Measurements from ENCODE around the gene NEURL1B. TPM values are rescaled to one million over a fixed set of nuclear protein-coding genes. Genes with fewer than 3 reads are reported as not detected.

The NEURL1B gene
- total and polyA plus RNA-seq, 12 donors: 9.8 to 99.9 (median 41.5) TPM

- H3K4me1 ChIP-seq (replicated peaks in 1 of 2): peaks cover 18 to 48% of the 10 kb centered on the region in 2 donors
- 65 to 79% (median 70%) methylated on average over 7 of the region's 7 CpGs for WGBS, 4 donors
- no peak for TF ChIP-seq POLR2A (IDR thresholded peaks at IDR 0.05)
- TF ChIP-seq CTCF (IDR thresholded peaks at IDR 0.05): no peak
- H3K9me3 ChIP-seq (replicated peaks in 1 of 3): no peaks in the 10 kb centered on the region
- H3K27ac ChIP-seq: peak overlapping the region in 2 of 5 donors; percentile 54 to 69
- peaks cover 0 to 9% of the 10 kb centered on the region in 2 donors for H3K36me3 ChIP-seq (replicated peaks in 1 of 2)
- no peak overlapping the region for H3K4me3 ChIP-seq
- peak in 4 of 7 donors; percentile 10 to 63 (median 53) for DNase-seq
- intact Hi-C loops (cut with DNase I): no loop called here
- H3K27me3 ChIP-seq: no peaks in the 10 kb centered on the region
Observed at GRCh38 chr5:172666251-172666650, 25.2 kb downstream of the NEURL1B start.

- H3K4me1 ChIP-seq (replicated peaks in 1 of 2): peaks cover 11 to 30% of the 10 kb centered on the region in 2 donors
- DNase-seq: no peak
- no peak for TF ChIP-seq POLR2A (IDR thresholded peaks at IDR 0.05)
- H3K4me3 ChIP-seq: no peak overlapping the region
- H3K36me3 ChIP-seq (replicated peaks in 1 of 2): peaks cover 0 to 9% of the 10 kb centered on the region in 2 donors
- peak overlapping the region in 2 of 5 donors; percentile 38 to 41 for H3K27ac ChIP-seq
- intact Hi-C loops (cut with DNase I): no loop called here
- H3K9me3 ChIP-seq (replicated peaks in 1 of 3): no peaks in the 10 kb centered on the region
- H3K27me3 ChIP-seq: no peaks in the 10 kb centered on the region
- WGBS, 4 donors: 68 to 79% (median 78%) methylated on average over 7 of the region's 7 CpGs
Observed at GRCh38 chr5:172667786-172668593, 26.9 kb downstream of the NEURL1B start.

GRCh38 chr5:172668594-172669071 lies 27.6 kb downstream of the NEURL1B start:
- DNase-seq: no peak
- 73 to 77% (median 75%) methylated on average over 11 of the region's 11 CpGs for WGBS, 4 donors
- TF ChIP-seq POLR2A (IDR thresholded peaks at IDR 0.05) (no peak), CTCF (IDR thresholded peaks at IDR 0.05) (no peak)
- no peaks in the 10 kb centered on the region for H3K27me3 ChIP-seq
- peaks cover 11 to 30% of the 10 kb centered on the region in 2 donors for H3K4me1 ChIP-seq (replicated peaks in 1 of 2)
- no peaks in the 10 kb centered on the region for H3K9me3 ChIP-seq (replicated peaks in 1 of 3)
- no peak overlapping the region for H3K4me3 ChIP-seq
- peak overlapping the region in 2 of 5 donors; percentile 38 to 41 for H3K27ac ChIP-seq
- H3K36me3 ChIP-seq (replicated peaks in 1 of 2): peaks cover 0 to 9% of the 10 kb centered on the region in 2 donors
- intact Hi-C loops (cut with DNase I): no loop called here

GRCh38 chr5:172669386-172670004 lies 28.4 kb downstream of the NEURL1B start:
- peak overlapping the region in 1 of 5 donors; percentile 1 for H3K27ac ChIP-seq

More at GRCh38 chr5:172669386-172670004, 28.4 kb downstream of the NEURL1B start:
- Histone ChIP-seq H3K4me3 (no peak overlapping the region), H3K36me3 (replicated peaks in 1 of 2) (peaks cover 0 to 9% of the 10 kb centered on the region in 2 donors), H3K27me3 (no peaks in the 10 kb centered on the region), H3K4me1 (replicated peaks in 1 of 2) (peaks cover 10 to 21% of the 10 kb centered on the region in 2 donors), H3K9me3 (replicated peaks in 1 of 3) (no peaks in the 10 kb centered on the region)
- intact Hi-C loops (cut with DNase I): no loop called here
- 83 to 93% (median 91%) methylated on average over 21 to 45 of the region's 45 CpGs for WGBS, 4 donors
- DNase-seq: no peak
- no peak for TF ChIP-seq CTCF (IDR thresholded peaks at IDR 0.05)
